Measurements from ENCODE around the gene DDN.

- TF ChIP-seq CTCF (IDR thresholded peaks at IDR 0.05) = no peak
- TF ChIP-seq POLR2AphosphoS5 (IDR thresholded peaks at IDR 0.05) = no peak
Observed at GRCh38 chr12:48999371-49000131, at the start of gene DDN.
